Stimulated activated effector memory CD8-positive, alpha-beta T cell treated with anti-CD3 and anti-CD28 coated beads, Interleukin-12 subunit alpha, Interleukin-12 subunit beta, amount 100 ng/mL, for 72 hours (primary cell): ENCODE data around the gene ITIH3.

Source experiments
- ATAC-seq: fragments of 150-1000 bp; cut with Tn5 transposase; 2 replicates; pipeline ENCODE4 v1.10.0; 2021
- DNase-seq, 2 donors: peaks; one replicate each; pipeline ENCODE4 v3.0.0; 2021 to 2022; ENCODE audit warnings: low spot score in 2 of 2
- H3K27ac Mint-ChIP-seq: one replicate; pipeline ENCODE4 v1.8.0; 2022; ENCODE audit warnings: mild to moderate bottlenecking, mixed read lengths
- H3K36me3 Mint-ChIP-seq: one replicate; pipeline ENCODE4 v1.8.0; 2022; ENCODE audit warnings: mild to moderate bottlenecking, mixed read lengths
- H3K4me1 Mint-ChIP-seq: one replicate; pipeline ENCODE4 v1.8.0; 2022; ENCODE audit warnings: mixed read lengths
- H3K4me3 Mint-ChIP-seq: one replicate; pipeline ENCODE4 v1.8.0; 2022; ENCODE audit warnings: mild to moderate bottlenecking, mixed read lengths
- H3K9me3 Mint-ChIP-seq: one replicate; pipeline ENCODE4 v1.8.0; 2022; ENCODE audit warnings: mixed read lengths

ITIH3 gene

GRCh38 chr3:52841211-52841980 lies 46.8 kb downstream of the ITIH3 start:
- DNase-seq (no peak), ATAC-seq (no peak)
- Mint-ChIP-seq H3K36me3 (peaks cover 15% of the 10 kb centered on the region), H3K4me1 (peaks cover 53% of the 10 kb centered on the region), H3K4me3 (no peak overlapping the region), H3K27ac (no peak overlapping the region), H3K9me3 (no peaks in the 10 kb centered on the region)

- peaks cover 11% of the 10 kb centered on the region for H3K36me3 Mint-ChIP-seq
- no peaks in the 10 kb centered on the region for H3K9me3 Mint-ChIP-seq
- peaks cover 48% of the 10 kb centered on the region for H3K4me1 Mint-ChIP-seq
- no peak overlapping the region for H3K4me3 Mint-ChIP-seq
- DNase-seq: no peak
- no peak overlapping the region for H3K27ac Mint-ChIP-seq
- no peak for ATAC-seq
Measured at GRCh38 chr3:52841981-52842340, 47.4 kb downstream of the ITIH3 start.

DNA sequence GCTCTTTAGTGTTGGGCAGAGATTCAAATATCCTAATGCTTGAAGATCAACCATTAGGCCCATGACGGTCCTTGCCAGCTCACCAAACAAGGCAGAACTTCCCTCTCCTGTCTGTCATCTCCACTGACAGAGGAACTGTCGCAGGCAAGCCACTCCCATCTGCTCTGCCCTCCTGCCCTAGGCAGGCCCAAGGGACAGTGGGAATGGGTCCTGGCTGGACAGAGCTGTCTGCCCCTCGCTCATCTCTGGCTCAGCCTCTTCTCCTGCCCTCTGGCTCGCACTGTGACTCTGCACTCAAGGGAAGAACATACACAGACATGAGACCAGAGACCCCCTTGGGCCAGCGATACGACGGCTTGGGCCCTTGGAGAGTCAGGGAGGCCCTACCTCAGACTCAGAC lies 47.8 kb downstream of the ITIH3 start:
- ATAC-seq (no peak), DNase-seq (no peak)
- H3K9me3 Mint-ChIP-seq: no peaks in the 10 kb centered on the region
- peaks cover 45% of the 10 kb centered on the region for H3K4me1 Mint-ChIP-seq
- H3K36me3 Mint-ChIP-seq: peaks cover 8% of the 10 kb centered on the region
- H3K4me3 Mint-ChIP-seq: no peak overlapping the region
- H3K27ac Mint-ChIP-seq: no peak overlapping the region

GRCh38 chr3:52843108-52843865 lies 48.7 kb downstream of the ITIH3 start:
- DNase-seq: no peak
- H3K4me3 Mint-ChIP-seq: no peak overlapping the region
- H3K4me1 Mint-ChIP-seq: peaks cover 37% of the 10 kb centered on the region
- no peak for ATAC-seq
- peak overlapping the region; percentile 48 for H3K27ac Mint-ChIP-seq
- H3K9me3 Mint-ChIP-seq: no peaks in the 10 kb centered on the region
- peaks cover 4% of the 10 kb centered on the region for H3K36me3 Mint-ChIP-seq

- no peak overlapping the region for H3K4me3 Mint-ChIP-seq
- peaks cover 4% of the 10 kb centered on the region for H3K36me3 Mint-ChIP-seq
- ATAC-seq (no peak), DNase-seq (no peak)
- no peaks in the 10 kb centered on the region for H3K9me3 Mint-ChIP-seq
- peaks cover 31% of the 10 kb centered on the region for H3K4me1 Mint-ChIP-seq
- H3K27ac Mint-ChIP-seq: no peak overlapping the region
Measured at GRCh38 chr3:52843881-52844280, 49.3 kb downstream of the ITIH3 start.

- Mint-ChIP-seq H3K9me3 (no peaks in the 10 kb centered on the region), H3K27ac (no peak overlapping the region), H3K36me3 (peaks cover 4% of the 10 kb centered on the region)
Measured at GRCh38 chr3:52844290-52844975, 49.8 kb downstream of the ITIH3 start.

GRCh38 chr3:52845157-52845556 lies 50.6 kb downstream of the ITIH3 start:
- DNase-seq (no peak), ATAC-seq (no peak)
- H3K4me3 Mint-ChIP-seq: no peak overlapping the region
- H3K36me3 Mint-ChIP-seq: peaks cover 7% of the 10 kb centered on the region
- H3K4me1 Mint-ChIP-seq: peaks cover 18% of the 10 kb centered on the region
- no peak overlapping the region for H3K27ac Mint-ChIP-seq
- no peaks in the 10 kb centered on the region for H3K9me3 Mint-ChIP-seq

More at GRCh38 chr3:52844290-52844975, 49.8 kb downstream of the ITIH3 start:
- Mint-ChIP-seq H3K4me3 (no peak overlapping the region), H3K4me1 (peaks cover 25% of the 10 kb centered on the region)
- ATAC-seq (no peak), DNase-seq (no peak)

- no peak overlapping the region for H3K4me3 Mint-ChIP-seq
- H3K9me3 Mint-ChIP-seq: no peaks in the 10 kb centered on the region
- DNase-seq: no peak
- H3K36me3 Mint-ChIP-seq: peaks cover 6% of the 10 kb centered on the region
- H3K4me1 Mint-ChIP-seq: peaks cover 11% of the 10 kb centered on the region
- ATAC-seq: no peak
- no peak overlapping the region for H3K27ac Mint-ChIP-seq
Measured at GRCh38 chr3:52845691-52846431, 51.3 kb downstream of the ITIH3 start.

- H3K36me3 Mint-ChIP-seq: peaks cover 8% of the 10 kb centered on the region
- H3K9me3 Mint-ChIP-seq: no peaks in the 10 kb centered on the region
- DNase-seq (no peak), ATAC-seq (no peak)
- no peak overlapping the region for H3K27ac Mint-ChIP-seq
- peaks cover 7% of the 10 kb centered on the region for H3K4me1 Mint-ChIP-seq
- no peak overlapping the region for H3K4me3 Mint-ChIP-seq
Measured at GRCh38 chr3:52846432-52846965, 51.9 kb downstream of the ITIH3 start.

- ATAC-seq (no peak), DNase-seq (no peak)
- H3K4me1 Mint-ChIP-seq: no peaks in the 10 kb centered on the region
- H3K27ac Mint-ChIP-seq: no peak overlapping the region
- no peaks in the 10 kb centered on the region for H3K9me3 Mint-ChIP-seq
- peaks cover 15% of the 10 kb centered on the region for H3K36me3 Mint-ChIP-seq
- H3K4me3 Mint-ChIP-seq: no peak overlapping the region
Measured at GRCh38 chr3:52847241-52847640, 52.6 kb downstream of the ITIH3 start.

DNA sequence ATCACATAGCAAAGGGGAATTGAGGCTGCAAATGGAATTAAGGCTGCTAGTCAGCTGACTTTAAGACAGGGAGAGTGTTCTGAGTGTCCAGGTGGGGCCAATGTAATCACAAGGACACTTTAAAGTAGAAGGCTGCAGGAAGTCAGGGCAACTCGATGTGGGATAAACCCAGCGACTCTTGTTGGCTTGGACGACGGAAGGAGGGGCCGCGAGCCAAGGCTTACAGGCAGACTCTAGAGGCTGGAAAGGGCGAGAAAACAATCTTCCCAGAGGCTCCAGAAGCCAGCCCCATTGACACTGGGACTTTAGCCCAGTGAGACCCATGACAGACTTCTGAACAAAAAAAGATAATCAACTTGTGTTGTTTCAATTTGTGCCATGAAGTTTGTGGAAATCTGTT lies 53.1 kb downstream of the ITIH3 start:
- Mint-ChIP-seq H3K27ac (no peak overlapping the region), H3K4me3 (no peak overlapping the region), H3K4me1 (no peaks in the 10 kb centered on the region), H3K9me3 (no peaks in the 10 kb centered on the region), H3K36me3 (peaks cover 20% of the 10 kb centered on the region)
- DNase-seq (no peak), ATAC-seq (no peak)

DNA sequence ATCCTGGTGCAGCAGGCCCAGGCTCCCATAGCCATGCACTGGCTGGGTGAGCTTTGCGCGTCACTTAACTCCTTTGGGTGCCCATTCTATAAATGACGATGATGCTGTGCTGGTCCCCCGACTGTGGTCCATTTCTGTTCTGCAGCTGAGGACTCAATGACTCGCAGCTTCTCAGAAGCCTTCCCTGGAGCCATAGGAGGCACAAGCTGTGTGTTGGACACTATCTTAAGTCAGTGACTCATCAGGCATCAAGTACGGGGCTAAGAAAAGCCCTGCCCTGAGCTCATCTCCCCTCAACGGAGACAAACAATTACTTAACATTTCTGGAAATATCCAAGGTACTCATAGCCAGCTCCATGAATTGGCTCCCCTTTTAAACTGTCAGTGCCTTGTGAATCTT lies 54.0 kb downstream of the ITIH3 start:
- H3K4me3 Mint-ChIP-seq: no peak overlapping the region
- H3K9me3 Mint-ChIP-seq: no peaks in the 10 kb centered on the region
- ATAC-seq: no peak
- no peak for DNase-seq
- H3K36me3 Mint-ChIP-seq: peaks cover 22% of the 10 kb centered on the region
- no peaks in the 10 kb centered on the region for H3K4me1 Mint-ChIP-seq
- H3K27ac Mint-ChIP-seq: no peak overlapping the region

DNA sequence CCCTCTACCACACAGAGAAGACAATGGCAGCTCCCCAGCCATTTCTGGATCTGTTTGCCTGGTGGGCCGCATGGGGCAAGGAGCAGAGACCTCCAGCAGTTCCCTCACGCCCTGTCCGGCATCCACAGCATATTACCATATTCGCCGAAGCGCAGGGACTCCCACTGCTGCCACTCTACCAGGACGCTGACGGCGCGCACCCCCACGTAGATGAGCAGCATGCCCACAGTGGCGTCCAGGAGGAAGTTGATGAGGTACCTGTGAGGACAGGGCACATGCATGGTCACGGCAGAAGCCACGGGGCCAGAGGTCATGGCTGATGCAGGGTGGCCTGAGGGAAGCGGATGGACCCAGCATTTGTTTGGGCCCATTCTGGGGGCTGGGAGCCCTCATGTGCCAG lies 55.1 kb downstream of the ITIH3 start:
- ATAC-seq: no peak
- Mint-ChIP-seq H3K4me1 (no peaks in the 10 kb centered on the region), H3K36me3 (peaks cover 22% of the 10 kb centered on the region), H3K4me3 (no peak overlapping the region), H3K9me3 (no peaks in the 10 kb centered on the region), H3K27ac (no peak overlapping the region)
- DNase-seq: no peak

DNA sequence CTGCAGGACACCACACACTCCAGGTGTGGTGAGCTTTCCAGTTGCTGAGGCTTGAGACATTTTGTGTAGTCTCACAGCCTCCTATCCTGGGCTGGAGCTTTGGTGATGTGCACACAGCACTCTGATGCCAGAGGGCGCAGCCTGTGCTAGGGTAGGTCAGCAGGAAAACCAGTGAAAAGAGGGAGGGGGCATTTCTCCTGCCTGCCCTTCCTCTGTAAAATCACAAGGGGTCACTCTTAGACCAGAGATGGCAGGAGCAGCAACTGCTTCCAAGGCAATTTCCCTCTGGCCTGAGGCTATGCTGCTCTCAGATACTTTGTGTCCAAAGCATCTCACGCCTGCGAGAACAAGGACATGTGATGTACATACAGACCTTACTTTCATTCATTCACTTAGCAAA lies 56.8 kb downstream of the ITIH3 start:
- Mint-ChIP-seq H3K4me1 (peaks cover 6% of the 10 kb centered on the region), H3K27ac (no peak overlapping the region), H3K9me3 (no peaks in the 10 kb centered on the region), H3K36me3 (peaks cover 22% of the 10 kb centered on the region), H3K4me3 (no peak overlapping the region)
- ATAC-seq: peak; percentile 70
- DNase-seq: no peak

DNA sequence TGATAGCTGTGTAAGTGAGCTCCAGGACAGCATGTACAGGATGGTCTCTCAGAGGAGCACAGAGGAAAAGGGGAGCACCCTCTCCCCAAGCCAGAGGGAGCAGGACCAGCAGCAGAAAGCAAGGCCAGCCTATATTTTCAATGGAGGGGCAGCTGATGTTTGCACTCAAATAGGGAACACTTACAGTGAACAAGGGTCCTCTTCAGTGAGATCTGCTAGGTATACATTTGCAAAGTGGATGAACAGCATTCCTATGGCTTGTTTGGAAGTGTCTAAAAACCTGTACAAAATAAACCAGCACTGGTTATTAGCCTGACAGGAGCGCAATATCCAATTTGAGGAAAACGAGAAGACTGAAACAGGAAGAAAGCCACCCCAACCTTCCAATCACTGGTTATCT lies 57.8 kb downstream of the ITIH3 start:
- Mint-ChIP-seq H3K4me3 (no peak overlapping the region), H3K36me3 (peaks cover 22% of the 10 kb centered on the region), H3K9me3 (no peaks in the 10 kb centered on the region), H3K4me1 (peaks cover 11% of the 10 kb centered on the region), H3K27ac (no peak overlapping the region)
- no peak for DNase-seq
- no peak for ATAC-seq
